ENCODE data around the gene DVL3. TPM values are rescaled to one million over a fixed set of nuclear protein-coding genes. Genes with fewer than 3 reads are reported as not detected.
"Not testable (repeated sequence)": the region's sequence is repeated elsewhere in the genome, so short reads cannot be mapped to it uniquely, and the experiment has no call there.

The DVL3 gene
- total and polyA plus RNA-seq, 10 of the 15 experiments (the other 5 are each of a cell fraction or from before 2014, with no cell fraction given): 2.2 to 39.7 (median 14.5) TPM

GRCh38 chr3:184117636-184118035 is 37.5 kb upstream of the DVL3 start (continued):
- TF ChIP-seq SRF (IDR thresholded peaks at IDR 0.05; ENCODE audit: low read depth in 2 of 2, low read length in 2 of 2) (no peak), HDGF (IDR thresholded peaks at IDR 0.05) (no peak), ETV6 (conservative IDR thresholded peaks at IDR 0.05 in 1 of 2, IDR thresholded peaks at IDR 0.05 in 1 of 2; ENCODE audit: borderline replicate concordance in 1 of 2, low read depth in 1 of 2) (no peak), IKZF2 (IDR thresholded peaks at IDR 0.05) (no peak), EED (IDR thresholded peaks at IDR 0.05; ENCODE audit: low read depth) (no peak)
- TF ChIP-seq, protein P1, sequence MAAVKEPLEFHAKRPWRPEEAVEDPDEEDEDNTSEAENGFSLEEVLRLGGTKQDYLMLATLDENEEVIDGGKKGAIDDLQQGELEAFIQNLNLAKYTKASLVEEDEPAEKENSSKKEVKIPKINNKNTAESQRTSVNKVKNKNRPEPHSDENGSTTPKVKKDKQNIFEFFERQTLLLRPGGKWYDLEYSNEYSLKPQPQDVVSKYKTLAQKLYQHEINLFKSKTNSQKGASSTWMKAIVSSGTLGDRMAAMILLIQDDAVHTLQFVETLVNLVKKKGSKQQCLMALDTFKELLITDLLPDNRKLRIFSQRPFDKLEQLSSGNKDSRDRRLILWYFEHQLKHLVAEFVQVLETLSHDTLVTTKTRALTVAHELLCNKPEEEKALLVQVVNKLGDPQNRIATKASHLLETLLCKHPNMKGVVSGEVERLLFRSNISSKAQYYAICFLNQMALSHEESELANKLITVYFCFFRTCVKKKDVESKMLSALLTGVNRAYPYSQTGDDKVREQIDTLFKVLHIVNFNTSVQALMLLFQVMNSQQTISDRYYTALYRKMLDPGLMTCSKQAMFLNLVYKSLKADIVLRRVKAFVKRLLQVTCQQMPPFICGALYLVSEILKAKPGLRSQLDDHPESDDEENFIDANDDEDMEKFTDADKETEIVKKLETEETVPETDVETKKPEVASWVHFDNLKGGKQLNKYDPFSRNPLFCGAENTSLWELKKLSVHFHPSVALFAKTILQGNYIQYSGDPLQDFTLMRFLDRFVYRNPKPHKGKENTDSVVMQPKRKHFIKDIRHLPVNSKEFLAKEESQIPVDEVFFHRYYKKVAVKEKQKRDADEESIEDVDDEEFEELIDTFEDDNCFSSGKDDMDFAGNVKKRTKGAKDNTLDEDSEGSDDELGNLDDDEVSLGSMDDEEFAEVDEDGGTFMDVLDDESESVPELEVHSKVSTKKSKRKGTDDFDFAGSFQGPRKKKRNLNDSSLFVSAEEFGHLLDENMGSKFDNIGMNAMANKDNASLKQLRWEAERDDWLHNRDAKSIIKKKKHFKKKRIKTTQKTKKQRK (IDR thresholded peaks at IDR 0.05; ENCODE audit: low read depth, low read length): no peak

GRCh38 chr3:184121031-184121430 is 34.1 kb upstream of the DVL3 start:
- intact Hi-C loops (cut with micrococcal nuclease; ENCODE audit: unreplicated experiment); POLR2A ChIA-PET; CTCF ChIA-PET; H3K79me2 ChIP-seq (ENCODE audit: control insufficient read depth, insufficient read depth, low read length); H3K4me3 ChIP-seq; DNase-seq (ENCODE audit: low read depth, low spot score); H2AFZ ChIP-seq (ENCODE audit: control insufficient read depth, low read depth, low read length); H3K4me2 ChIP-seq (ENCODE audit: control insufficient read depth, insufficient read depth); FAIRE-seq; H4K20me1 ChIP-seq (ENCODE audit: control insufficient read depth, insufficient read depth); H3K27me3 ChIP-seq (replicated peaks in 1 of 2; ENCODE audit: control insufficient read depth in 2 of 2, insufficient read depth in 2 of 2, low read length in 1 of 2); H3K27ac ChIP-seq (ENCODE audit: control insufficient read depth, insufficient read depth); H3K4me1 ChIP-seq (ENCODE audit: control insufficient read depth, insufficient read depth, low read length); H3K9ac ChIP-seq (ENCODE audit: control insufficient read depth, insufficient read depth, low read length); SMC1A ChIA-PET (ENCODE audit: uncharacterized antibody, unreplicated experiment); ATAC-seq; in situ Hi-C loops (cut with MboI); H3K36me3 ChIP-seq (ENCODE audit: control insufficient read depth in 2 of 2, insufficient read depth in 2 of 2, low read length in 1 of 2); BruUV-seq (replicated peaks); H3K9me3 ChIP-seq (replicated peaks; ENCODE audit: control insufficient read depth, insufficient read depth, low read length): not testable (repeated sequence)
- RAD21 ChIA-PET (ENCODE audit: unreplicated experiment): interaction anchor here (1.0 kb wide), 1 partner anchor 103 kb away, joined by 3 read pairs; the partner anchor contains the start of gene ABCC5
- WGBS (ENCODE audit: insufficient coverage, insufficient replicate concordance, low lambda C conversion rate, missing lambda C conversion rate): 51% methylated on average over 8 of the region's 8 CpGs
